Pancreas (tissue), 10 donors: Measurements from ENCODE around the gene GRIK5. TPM values are rescaled to one million over a fixed set of nuclear protein-coding genes. Genes with fewer than 3 reads are reported as not detected.
"Not testable (repeated sequence)": the region's sequence is repeated elsewhere in the genome, so short reads cannot be mapped to it uniquely, and the experiment has no call there.

Source experiments
- ATAC-seq, 4 donors: fragments of 200-7000 bp; cut with Tn5 transposase; one replicate each; pipeline versions ENCODE4 v1.8.0 to v1.9.1; 2020; ENCODE audit warnings: mild to moderate bottlenecking in 4 of 4, moderate library complexity in 4 of 4
- DNase-seq, 6 donors: peaks; one replicate each; pipeline ENCODE4 v3.0.0-alpha.2; 2020
- FAIRE-seq: peaks from 2 replicates; lab custom pipeline; 2012; peaks lifted over from hg19 to GRCh38; lab: Jason Lieb, UNC
- H3K27ac ChIP-seq, 4 donors: fragments of 200-600 bp; sonication (generic); 1 replicate in 3 of 4; 2 replicates in 1 of 4; pipeline versions ENCODE4 v1.5.0 to v1.8.0; 2020
- H3K27me3 ChIP-seq, 4 donors: fragments of 200-600 bp; one replicate each; pipeline ENCODE4 v1.8.0; 2021
- H3K36me3 ChIP-seq, 3 donors: fragments of 200-600 bp; sonication (generic) in 1 of 3; one replicate each; pipeline versions ENCODE4 v1.5.0 to v1.8.0; 2020 to 2021
- H3K4me1 ChIP-seq, 3 donors: fragments of 200-600 bp; one replicate each; pipeline ENCODE4 v1.8.0; 2021
- H3K4me3 ChIP-seq, 4 donors: fragments of 200-600 bp; sonication (generic) in 2 of 4; one replicate each; pipeline versions ENCODE4 v1.5.0 to v1.8.0; 2020 to 2021
- H3K9me3 ChIP-seq, 4 donors: fragments of 200-600 bp; one replicate each; pipeline ENCODE4 v1.8.0; 2021
- CTCF ChIP-seq, 4 donors: fragments of 200-600 bp; sonication (generic) in 3 of 4; IDR thresholded peaks; one replicate each; pipeline versions ENCODE4 v1.5.0 to v1.8.0; 2021; ENCODE audit warnings: antibody characterized with exemption in 4 of 4
- WGBS, 2 donors: extraction: QIAGEN DNeasy Blood & Tissue Kit; methylation state at CpG; one replicate each; pipeline ENCODE4 v1.1.7; 2013; 5-methylcytosine and 5-hydroxymethylcytosine counted together
- intact Hi-C, 3 donors: fragments of 100-400 bp; cut with DNase I; formaldehyde crosslinking; loops; one replicate each; pipeline versions ENCODE4 v1.11.1 to v1.14.2; 2022
- polyA plus RNA-seq, 2 donors: library from polyadenylated mRNA; stranded (reverse); fragments of 200-250 nt; gene quantifications; one replicate each; pipeline ENCODE4 v1.2.3, GENCODE V29; 2013
- total RNA-seq, 6 donors: library from RNA; stranded (reverse); fragmentation: NEBNext Ultra II Directional in 4 of 6; extraction: Animal tissue kit (Norgen Biotek cat#: 25700) in 4 of 6; gene quantifications; one replicate each; pipeline versions ENCODE4 v1.2.1 to v1.2.4, GENCODE V29; 2021 to 2023
- donor health status: healthy with polysubstance abuse.
- donor health status: DM: no; HTN: no; CAD: no; lungs with moderate emphysema.
- donor health status: DM: no; HTN: no; CAD: no.
- donor health status: control.
- donor health status: control.
- donor health status: Bipolar disorder and iron deficiency.
- donor health status: DM: yes; HTN: yes; CAD: no.
- donor health status: DM: no; HTN: no; CAD: no.
- donor health status: DM: no; HTN: no; CAD: no.
- donor health status: DM: yes; HTN: yes; CAD: no.

The GRIK5 gene
- total and polyA plus RNA-seq, 8 donors: 1.9 to 10.5 (median 3.4) TPM

- no peak for TF ChIP-seq CTCF (IDR thresholded peaks at IDR 0.05)
- no peaks in the 10 kb centered on the region for H3K9me3 ChIP-seq
- DNase-seq (peak; percentile 23 to 75 (median 44)), ATAC-seq (peak; percentile 63 to 86 (median 84)), FAIRE-seq (no peak)
- no peaks in the 10 kb centered on the region for H3K4me1 ChIP-seq
- WGBS, 2 donors: 1 to 2% methylated on average over 39 to 84 of the region's 84 CpGs
- H3K27me3 ChIP-seq: peaks cover 0 to 13% (median 1%) of the 10 kb centered on the region in 4 donors
- H3K27ac ChIP-seq: no peak within 1 kb of the TSS
- peak within 1 kb of the TSS in 3 of 4 donors; percentile 26 to 54 (median 39) for H3K4me3 ChIP-seq
- intact Hi-C loops: no loop called here
- no peaks in the 10 kb centered on the region for H3K36me3 ChIP-seq
Observed at GRCh38 chr19:41993612-41994483, 76.2 kb downstream of the GRIK5 start, which contains the start of gene ATP1A3. Gene ATP1A3 (minus strand): TSS chr19:41994230. CDS start chr19:41994076, 154 bp downstream.

GRCh38 chr19:41991925-41992569, 78.0 kb downstream of the GRIK5 start:
- H3K4me1 ChIP-seq, FAIRE-seq, H3K27ac ChIP-seq, H3K36me3 ChIP-seq, H3K4me3 ChIP-seq, ATAC-seq, intact Hi-C loops, H3K9me3 ChIP-seq: not testable (repeated sequence)
- peak in 1 of 6 donors; percentile 62 for DNase-seq
- peaks cover 0 to 13% (median 1%) of the 10 kb centered on the region in 4 donors for H3K27me3 ChIP-seq
- WGBS, 2 donors: 67 to 80% methylated on average over 10 to 11 of the region's 11 CpGs

- H3K27ac ChIP-seq: no peak overlapping the region
- no peak for ATAC-seq
- DNase-seq: peak in 1 of 6 donors; percentile 50
- no peaks in the 10 kb centered on the region for H3K36me3 ChIP-seq
- no peak for TF ChIP-seq CTCF (IDR thresholded peaks at IDR 0.05)
- FAIRE-seq: no peak
- no peak overlapping the region for H3K4me3 ChIP-seq
- H3K27me3 ChIP-seq: peaks cover 0 to 7% (median 1%) of the 10 kb centered on the region in 4 donors
- intact Hi-C loops: no loop called here
- WGBS, 2 donors: 16 to 18% methylated on average over 15 of the region's 15 CpGs
- no peaks in the 10 kb centered on the region for H3K9me3 ChIP-seq
- no peaks in the 10 kb centered on the region for H3K4me1 ChIP-seq
Observed at GRCh38 chr19:41991025-41991424, 79.0 kb downstream of the GRIK5 start.

GRCh38 chr19:41990615-41991014, 79.4 kb downstream of the GRIK5 start:
- intact Hi-C loops: no loop called here
- WGBS, 2 donors: 48 to 62% methylated on average over 2 of the region's 2 CpGs
- ATAC-seq: no peak
- FAIRE-seq: no peak
- Histone ChIP-seq H3K27ac (no peak overlapping the region), H3K4me3 (no peak overlapping the region), H3K4me1 (no peaks in the 10 kb centered on the region), H3K27me3 (peaks cover 0 to 7% (median 1%) of the 10 kb centered on the region in 4 donors), H3K36me3 (no peaks in the 10 kb centered on the region), H3K9me3 (no peaks in the 10 kb centered on the region)
- no peak for DNase-seq
- TF ChIP-seq CTCF (IDR thresholded peaks at IDR 0.05): no peak

- Histone ChIP-seq H3K27ac (no peak overlapping the region), H3K4me1 (no peaks in the 10 kb centered on the region), H3K4me3 (no peak overlapping the region), H3K36me3 (no peaks in the 10 kb centered on the region), H3K27me3 (peaks cover 0 to 5% (median 1%) of the 10 kb centered on the region in 4 donors), H3K9me3 (no peaks in the 10 kb centered on the region)
- FAIRE-seq (no peak), ATAC-seq (no peak), DNase-seq (no peak)
- WGBS, 2 donors: 65 to 81% methylated on average over 4 of the region's 4 CpGs
- TF ChIP-seq CTCF (IDR thresholded peaks at IDR 0.05): no peak
- intact Hi-C loops: no loop called here
Observed at GRCh38 chr19:41990028-41990427, 80.0 kb downstream of the GRIK5 start.
